ENCODE data around the gene GDPD4.

DNA sequence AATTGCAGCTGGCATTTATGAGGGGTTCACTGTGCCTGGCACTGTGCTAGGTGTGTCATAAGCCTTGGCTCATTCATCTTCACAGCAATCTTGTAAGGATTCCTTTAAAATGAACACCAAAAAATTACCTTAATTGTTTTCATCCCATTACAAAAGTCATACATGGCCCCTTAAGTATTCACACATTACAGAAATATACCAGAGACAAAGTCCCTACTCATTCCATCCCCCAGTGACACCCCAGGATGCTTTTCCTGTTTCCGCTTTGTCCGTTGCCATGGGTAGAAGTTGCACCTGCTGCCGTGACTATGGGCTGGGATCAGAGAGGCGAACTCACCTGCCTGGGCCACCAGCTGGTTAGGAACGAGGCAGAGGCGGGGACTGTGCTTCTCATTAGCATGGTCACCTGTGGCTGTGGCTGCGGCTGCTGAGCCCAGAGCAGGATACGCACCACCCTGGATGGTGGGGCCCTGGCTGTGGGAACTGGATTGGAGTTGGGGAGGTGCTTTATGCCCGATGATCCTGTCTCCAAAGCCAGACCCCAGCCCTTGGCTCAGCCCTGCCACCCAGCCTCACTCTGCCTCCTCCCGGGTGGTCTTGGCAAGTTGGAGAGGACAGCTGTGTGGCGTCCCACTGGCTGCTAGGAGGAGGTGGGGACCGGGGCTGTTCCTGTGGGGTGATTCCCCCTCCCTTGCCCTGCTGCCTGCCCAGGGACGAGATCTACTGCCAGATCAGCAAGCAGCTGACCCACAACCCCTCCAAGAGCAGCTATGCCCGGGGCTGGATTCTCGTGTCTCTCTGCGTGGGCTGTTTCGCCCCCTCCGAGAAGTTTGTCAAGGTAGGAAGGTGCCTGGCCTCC, 112.6 kb downstream of the GDPD4 start:
- TF ChIP-seq, protein P1, sequence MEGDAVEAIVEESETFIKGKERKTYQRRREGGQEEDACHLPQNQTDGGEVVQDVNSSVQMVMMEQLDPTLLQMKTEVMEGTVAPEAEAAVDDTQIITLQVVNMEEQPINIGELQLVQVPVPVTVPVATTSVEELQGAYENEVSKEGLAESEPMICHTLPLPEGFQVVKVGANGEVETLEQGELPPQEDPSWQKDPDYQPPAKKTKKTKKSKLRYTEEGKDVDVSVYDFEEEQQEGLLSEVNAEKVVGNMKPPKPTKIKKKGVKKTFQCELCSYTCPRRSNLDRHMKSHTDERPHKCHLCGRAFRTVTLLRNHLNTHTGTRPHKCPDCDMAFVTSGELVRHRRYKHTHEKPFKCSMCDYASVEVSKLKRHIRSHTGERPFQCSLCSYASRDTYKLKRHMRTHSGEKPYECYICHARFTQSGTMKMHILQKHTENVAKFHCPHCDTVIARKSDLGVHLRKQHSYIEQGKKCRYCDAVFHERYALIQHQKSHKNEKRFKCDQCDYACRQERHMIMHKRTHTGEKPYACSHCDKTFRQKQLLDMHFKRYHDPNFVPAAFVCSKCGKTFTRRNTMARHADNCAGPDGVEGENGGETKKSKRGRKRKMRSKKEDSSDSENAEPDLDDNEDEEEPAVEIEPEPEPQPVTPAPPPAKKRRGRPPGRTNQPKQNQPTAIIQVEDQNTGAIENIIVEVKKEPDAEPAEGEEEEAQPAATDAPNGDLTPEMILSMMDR (IDR thresholded peaks at IDR 0.05 in 2 of 3, conservative IDR thresholded peaks at IDR 0.05 in 1 of 3; ENCODE audit: control insufficient read depth in 2 of 3, extremely low read depth in 1 of 3, insufficient read depth in 1 of 3, low read depth in 3 of 3, low read length in 3 of 3), result no peak
- TF ChIP-seq TCF7 (IDR thresholded peaks at IDR 0.05; ENCODE audit: borderline replicate concordance) (no peak), FOXK2 (IDR thresholded peaks at IDR 0.05) (no peak), SRF (IDR thresholded peaks at IDR 0.05; ENCODE audit: low read depth in 2 of 2, low read length in 2 of 2) (no peak), TCF12 (IDR thresholded peaks at IDR 0.05; ENCODE audit: low read depth, low read length) (no peak)

All from GM12878 (cell line).